GM21529 (cell line): ENCODE measurements around the gene FMNL1.

Experiments used
- ATAC-seq: cut with Tn5 transposase; IDR thresholded peaks from one replicate; pipeline ENCODE4 v1.9.1; 2021; ENCODE audit not compliant: unreplicated experiment

FMNL1 gene

GRCh38 chr17:45282683-45283644, 61.3 kb downstream of the FMNL1 start:
- ATAC-seq: no peak

- no peak for ATAC-seq
Observed at GRCh38 chr17:45283711-45284110, 62.0 kb downstream of the FMNL1 start.

- ATAC-seq: no peak
Observed at GRCh38 chr17:45284176-45285140, 62.8 kb downstream of the FMNL1 start.

GRCh38 chr17:45286286-45286685, 64.6 kb downstream of the FMNL1 start:
- no peak for ATAC-seq

GRCh38 chr17:45287526-45288500, 66.1 kb downstream of the FMNL1 start:
- ATAC-seq: no peak

- ATAC-seq: no peak
Observed at GRCh38 chr17:45288825-45289224, 67.1 kb downstream of the FMNL1 start.

- ATAC-seq: no peak
Observed at GRCh38 chr17:45289301-45290268, 67.9 kb downstream of the FMNL1 start.

- ATAC-seq: no peak
Observed at GRCh38 chr17:45290269-45290765, 68.6 kb downstream of the FMNL1 start.

GRCh38 chr17:45291171-45291805, 69.6 kb downstream of the FMNL1 start:
- ATAC-seq: no peak

GRCh38 chr17:45292696-45293412, 71.2 kb downstream of the FMNL1 start:
- no peak for ATAC-seq

GRCh38 chr17:45293413-45294211, 71.9 kb downstream of the FMNL1 start:
- ATAC-seq: no peak

GRCh38 chr17:45294506-45294905, 72.8 kb downstream of the FMNL1 start:
- no peak for ATAC-seq

GRCh38 chr17:45296003-45296832, 74.5 kb downstream of the FMNL1 start:
- ATAC-seq: no peak

- ATAC-seq: no peak
Observed at GRCh38 chr17:45296833-45297124, 75.1 kb downstream of the FMNL1 start.
